Measurements from ENCODE around the gene GPRIN3. TPM values are rescaled to one million over a fixed set of nuclear protein-coding genes. Genes with fewer than 3 reads are reported as not detected.

GPRIN3 gene
- total RNA-seq, 2 donors from 2014 or later = 22.5 to 26.8 TPM

DNA sequence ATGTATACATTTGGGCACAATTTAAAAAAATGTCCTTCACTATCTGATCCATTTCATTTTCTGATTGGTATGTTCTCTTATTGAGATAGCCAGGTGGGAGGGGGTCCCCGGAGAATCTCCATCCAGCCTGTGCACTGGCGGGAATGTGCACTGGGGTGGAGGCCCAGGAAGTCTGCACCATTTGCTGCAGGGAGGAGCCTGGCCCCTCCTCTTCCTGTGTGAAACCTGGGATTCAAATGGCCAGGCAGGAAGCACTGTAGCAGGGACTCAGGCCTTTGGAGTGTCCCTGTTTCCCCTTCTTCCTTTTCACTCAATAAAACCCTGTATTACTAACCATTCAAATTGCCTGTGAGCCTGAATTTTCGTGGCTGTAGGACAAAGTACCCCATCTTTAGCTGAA lies 44.3 kb downstream of the GPRIN3 start:
- no peaks in the 10 kb centered on the region for H3K4me1 ChIP-seq
- no peak overlapping the region for H3K27ac ChIP-seq
- H3K9me3 ChIP-seq = no peaks in the 10 kb centered on the region
- H3K36me3 ChIP-seq = no peaks in the 10 kb centered on the region
- H3K4me3 ChIP-seq = no peak overlapping the region
- no peaks in the 10 kb centered on the region for H3K27me3 ChIP-seq
- DNase-seq = no peak
- TF ChIP-seq, protein P1, sequence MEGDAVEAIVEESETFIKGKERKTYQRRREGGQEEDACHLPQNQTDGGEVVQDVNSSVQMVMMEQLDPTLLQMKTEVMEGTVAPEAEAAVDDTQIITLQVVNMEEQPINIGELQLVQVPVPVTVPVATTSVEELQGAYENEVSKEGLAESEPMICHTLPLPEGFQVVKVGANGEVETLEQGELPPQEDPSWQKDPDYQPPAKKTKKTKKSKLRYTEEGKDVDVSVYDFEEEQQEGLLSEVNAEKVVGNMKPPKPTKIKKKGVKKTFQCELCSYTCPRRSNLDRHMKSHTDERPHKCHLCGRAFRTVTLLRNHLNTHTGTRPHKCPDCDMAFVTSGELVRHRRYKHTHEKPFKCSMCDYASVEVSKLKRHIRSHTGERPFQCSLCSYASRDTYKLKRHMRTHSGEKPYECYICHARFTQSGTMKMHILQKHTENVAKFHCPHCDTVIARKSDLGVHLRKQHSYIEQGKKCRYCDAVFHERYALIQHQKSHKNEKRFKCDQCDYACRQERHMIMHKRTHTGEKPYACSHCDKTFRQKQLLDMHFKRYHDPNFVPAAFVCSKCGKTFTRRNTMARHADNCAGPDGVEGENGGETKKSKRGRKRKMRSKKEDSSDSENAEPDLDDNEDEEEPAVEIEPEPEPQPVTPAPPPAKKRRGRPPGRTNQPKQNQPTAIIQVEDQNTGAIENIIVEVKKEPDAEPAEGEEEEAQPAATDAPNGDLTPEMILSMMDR (IDR thresholded peaks at IDR 0.05) = no peak
- intact Hi-C loops (cut with DNase I) = no loop called here
- H3K9ac ChIP-seq (ENCODE audit: low read depth in 2 of 2, low read length in 2 of 2) = no peak overlapping the region

DNA sequence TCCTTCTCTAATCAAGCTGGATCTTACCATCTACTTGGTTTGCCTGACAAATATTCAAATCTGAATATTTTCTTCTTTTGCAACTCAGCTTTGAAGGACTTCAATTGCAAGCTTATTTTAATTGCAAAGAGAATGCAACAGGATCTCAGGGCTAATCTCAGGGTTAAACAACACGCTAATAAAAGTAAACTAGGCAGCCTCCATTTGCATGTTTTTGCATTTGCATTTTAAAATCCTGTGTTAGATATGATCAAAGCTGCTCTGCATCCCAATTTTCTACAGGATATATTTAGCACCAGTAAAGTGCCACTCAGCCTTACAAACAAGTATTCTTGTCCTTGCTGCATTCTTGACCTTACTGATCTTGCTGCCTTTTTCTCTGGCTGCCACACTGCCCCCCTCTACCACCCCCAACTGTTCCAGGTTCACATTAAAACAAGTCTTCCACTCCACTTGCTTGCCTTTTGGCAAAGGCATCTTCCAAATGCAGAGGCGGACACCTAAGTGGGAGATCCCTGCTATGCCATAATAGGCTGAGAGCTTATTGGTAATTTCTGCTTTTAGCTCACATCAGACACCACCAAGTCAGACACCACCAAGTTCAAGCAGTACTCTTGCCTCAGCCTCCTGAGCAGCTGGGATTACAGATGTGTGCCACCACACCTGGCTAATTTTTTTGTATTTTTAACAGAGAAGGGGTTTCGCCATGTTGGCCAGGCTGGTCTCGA lies 48.1 kb downstream of the GPRIN3 start:
- H3K27ac ChIP-seq = no peak overlapping the region
- H3K36me3 ChIP-seq = no peaks in the 10 kb centered on the region
- TF ChIP-seq, protein P1 (IDR thresholded peaks at IDR 0.05) = no peak
- no peaks in the 10 kb centered on the region for H3K9me3 ChIP-seq
- no peak overlapping the region for H3K9ac ChIP-seq (ENCODE audit: low read depth in 2 of 2, low read length in 2 of 2)
- no peak for DNase-seq
- H3K27me3 ChIP-seq = no peaks in the 10 kb centered on the region
- no peak overlapping the region for H3K4me3 ChIP-seq
- intact Hi-C loops (cut with DNase I) = no loop called here
- no peaks in the 10 kb centered on the region for H3K4me1 ChIP-seq

DNA sequence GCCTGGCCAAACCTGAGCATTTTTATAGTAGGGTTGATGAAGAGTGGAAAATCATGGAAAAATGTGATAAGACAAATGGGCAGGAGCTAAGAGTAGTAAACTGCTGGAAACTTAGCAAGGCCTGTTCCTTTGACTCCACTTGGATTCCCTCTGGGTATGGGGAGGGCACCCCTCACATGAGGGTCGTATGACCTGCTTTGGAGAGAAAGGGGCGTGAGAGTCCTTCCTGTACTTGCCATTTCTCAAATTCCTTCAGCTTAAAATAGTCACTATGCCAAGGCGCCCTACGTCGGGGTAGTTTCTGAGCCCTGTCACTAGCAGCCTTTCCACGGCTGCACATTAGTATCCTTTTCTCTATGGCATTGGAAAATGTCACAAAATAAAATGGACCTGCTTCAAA lies 49.1 kb downstream of the GPRIN3 start:
- H3K4me3 ChIP-seq = no peak overlapping the region
- no peak for DNase-seq
- no peaks in the 10 kb centered on the region for H3K4me1 ChIP-seq
- H3K9ac ChIP-seq (ENCODE audit: low read depth in 2 of 2, low read length in 2 of 2) = no peak overlapping the region
- intact Hi-C loops (cut with DNase I) = no loop called here
- no peaks in the 10 kb centered on the region for H3K36me3 ChIP-seq
- H3K9me3 ChIP-seq = no peaks in the 10 kb centered on the region
- TF ChIP-seq, protein P1 (IDR thresholded peaks at IDR 0.05) = no peak
- no peak overlapping the region for H3K27ac ChIP-seq
- no peaks in the 10 kb centered on the region for H3K27me3 ChIP-seq

GRCh38 chr4:89257376-89257775 lies 50.2 kb downstream of the GPRIN3 start:
- Histone ChIP-seq H3K27me3 (no peaks in the 10 kb centered on the region), H3K4me1 (no peaks in the 10 kb centered on the region), H3K9me3 (no peaks in the 10 kb centered on the region), H3K27ac (no peak overlapping the region), H3K4me3 (no peak overlapping the region), H3K9ac (ENCODE audit: low read depth in 2 of 2, low read length in 2 of 2) (no peak overlapping the region), H3K36me3 (no peaks in the 10 kb centered on the region)
- TF ChIP-seq, protein P1 (IDR thresholded peaks at IDR 0.05) = no peak
- DNase-seq = no peak
- intact Hi-C loops (cut with DNase I) = no loop called here

DNA sequence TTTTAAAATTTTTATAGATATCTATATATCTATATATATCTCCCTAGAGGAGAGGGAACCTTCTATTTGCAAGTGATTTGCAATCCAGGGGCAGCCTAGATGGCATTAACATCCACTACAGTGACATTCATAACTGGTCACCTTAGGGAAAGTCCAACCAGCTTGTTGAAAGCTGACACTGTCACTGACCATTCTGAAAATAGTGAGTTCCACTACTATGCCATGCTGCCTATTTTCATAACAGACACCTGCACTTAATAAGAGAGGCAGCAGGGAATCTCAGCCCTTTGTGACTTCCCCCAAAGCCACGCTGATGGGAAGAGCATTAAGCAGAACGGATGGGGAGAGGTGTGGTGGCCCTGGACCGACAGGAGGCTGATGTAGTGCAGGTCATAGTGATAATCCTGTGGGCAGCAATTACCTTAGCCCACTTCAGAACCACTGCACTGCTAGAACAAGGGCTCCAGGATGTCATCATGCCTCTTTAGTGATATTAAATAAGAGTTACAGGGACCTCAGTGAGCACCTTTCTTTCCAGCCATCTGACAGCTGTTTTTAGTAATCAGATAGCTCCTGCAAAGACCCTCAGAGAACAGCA lies 51.3 kb downstream of the GPRIN3 start:
- Histone ChIP-seq H3K9ac (ENCODE audit: low read depth in 2 of 2, low read length in 2 of 2) (no peak overlapping the region), H3K27me3 (no peaks in the 10 kb centered on the region), H3K4me1 (no peaks in the 10 kb centered on the region), H3K9me3 (no peaks in the 10 kb centered on the region), H3K27ac (no peak overlapping the region), H3K36me3 (no peaks in the 10 kb centered on the region), H3K4me3 (no peak overlapping the region)
- no peak for DNase-seq
- intact Hi-C loops (cut with DNase I) = no loop called here
- TF ChIP-seq, protein P1 (IDR thresholded peaks at IDR 0.05) = no peak

All from colonic mucosa (tissue), 4 donors.